ENCODE results near the gene LOX.

The LOX gene

DNA sequence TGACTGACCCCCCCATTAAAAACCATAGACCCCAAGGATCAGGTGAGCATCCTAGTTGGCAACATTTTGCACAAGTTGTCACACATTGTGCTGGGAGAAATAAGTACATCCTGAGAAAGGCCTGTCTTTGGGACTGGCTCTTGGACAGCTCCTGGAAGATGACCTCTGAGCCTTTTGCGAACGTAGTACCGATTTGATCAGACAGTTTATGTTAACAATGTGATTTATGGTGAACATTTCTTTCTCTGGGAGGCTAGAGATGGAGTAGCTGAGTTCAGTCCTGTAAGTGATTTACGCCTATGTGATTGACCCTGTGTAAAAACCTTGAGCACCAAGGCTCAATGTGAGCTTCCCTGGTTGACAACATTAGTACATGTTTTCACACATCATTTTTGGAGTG is 41.7 kb downstream of the LOX start:
- TF ChIP-seq, protein P1, sequence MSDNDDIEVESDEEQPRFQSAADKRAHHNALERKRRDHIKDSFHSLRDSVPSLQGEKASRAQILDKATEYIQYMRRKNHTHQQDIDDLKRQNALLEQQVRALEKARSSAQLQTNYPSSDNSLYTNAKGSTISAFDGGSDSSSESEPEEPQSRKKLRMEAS (IDR thresholded peaks at IDR 0.05): no peak
- TF ChIP-seq RAD21 (IDR thresholded peaks at IDR 0.05; ENCODE audit: low read depth): no peak
- no peak for TF ChIP-seq TCF12 (IDR thresholded peaks at IDR 0.05; ENCODE audit: low read depth)
- no peak for TF ChIP-seq EP300 (IDR thresholded peaks at IDR 0.05; ENCODE audit: borderline replicate concordance)
- TF ChIP-seq, protein P2, sequence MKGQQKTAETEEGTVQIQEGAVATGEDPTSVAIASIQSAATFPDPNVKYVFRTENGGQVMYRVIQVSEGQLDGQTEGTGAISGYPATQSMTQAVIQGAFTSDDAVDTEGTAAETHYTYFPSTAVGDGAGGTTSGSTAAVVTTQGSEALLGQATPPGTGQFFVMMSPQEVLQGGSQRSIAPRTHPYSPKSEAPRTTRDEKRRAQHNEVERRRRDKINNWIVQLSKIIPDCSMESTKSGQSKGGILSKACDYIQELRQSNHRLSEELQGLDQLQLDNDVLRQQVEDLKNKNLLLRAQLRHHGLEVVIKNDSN (IDR thresholded peaks at IDR 0.05): no peak
- TF ChIP-seq YY1 (IDR thresholded peaks at IDR 0.05; ENCODE audit: low read depth): no peak
- TF ChIP-seq TAF1 (IDR thresholded peaks at IDR 0.05; ENCODE audit: low read depth): no peak
- no peak for TF ChIP-seq FOXM1 (IDR thresholded peaks at IDR 0.05; ENCODE audit: borderline replicate concordance, low read depth)
- TF ChIP-seq CEBPB (IDR thresholded peaks at IDR 0.05): no peak
- TF ChIP-seq ZBTB7A (IDR thresholded peaks at IDR 0.05; ENCODE audit: low read depth): no peak
- no peak for TF ChIP-seq EGR1 (IDR thresholded peaks at IDR 0.05)
- no peak for TF ChIP-seq TEAD4 (IDR thresholded peaks at IDR 0.05)
- no peak for TF ChIP-seq CREB1 (IDR thresholded peaks at IDR 0.05; ENCODE audit: low read depth)

DNA sequence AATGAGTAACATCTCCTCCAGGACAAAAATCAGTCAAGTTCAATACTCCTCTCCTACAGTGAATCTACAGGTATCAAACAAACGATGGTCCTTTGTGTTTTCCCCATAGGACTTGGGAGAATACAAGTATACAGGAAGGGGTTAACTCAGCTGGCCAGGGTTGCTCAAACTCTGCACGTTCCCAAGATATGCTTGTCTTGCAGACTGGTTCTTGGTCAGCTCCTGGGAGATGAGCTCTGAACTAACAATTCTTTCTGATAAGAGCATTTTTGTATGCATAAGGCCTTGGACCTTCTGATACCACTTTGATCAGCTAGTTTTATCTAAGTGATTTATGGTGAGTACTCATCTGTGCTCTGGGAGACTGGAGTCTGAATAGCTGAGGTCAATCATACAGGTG is 42.1 kb downstream of the LOX start:
- no peak for TF ChIP-seq TAF1 (IDR thresholded peaks at IDR 0.05; ENCODE audit: low read depth)
- TF ChIP-seq CEBPB (IDR thresholded peaks at IDR 0.05): no peak
- TF ChIP-seq, protein P2 (IDR thresholded peaks at IDR 0.05): no peak
- no peak for TF ChIP-seq NFIC (IDR thresholded peaks at IDR 0.05)
- no peak for TF ChIP-seq RAD21 (IDR thresholded peaks at IDR 0.05; ENCODE audit: low read depth)
- TF ChIP-seq, protein P3, sequence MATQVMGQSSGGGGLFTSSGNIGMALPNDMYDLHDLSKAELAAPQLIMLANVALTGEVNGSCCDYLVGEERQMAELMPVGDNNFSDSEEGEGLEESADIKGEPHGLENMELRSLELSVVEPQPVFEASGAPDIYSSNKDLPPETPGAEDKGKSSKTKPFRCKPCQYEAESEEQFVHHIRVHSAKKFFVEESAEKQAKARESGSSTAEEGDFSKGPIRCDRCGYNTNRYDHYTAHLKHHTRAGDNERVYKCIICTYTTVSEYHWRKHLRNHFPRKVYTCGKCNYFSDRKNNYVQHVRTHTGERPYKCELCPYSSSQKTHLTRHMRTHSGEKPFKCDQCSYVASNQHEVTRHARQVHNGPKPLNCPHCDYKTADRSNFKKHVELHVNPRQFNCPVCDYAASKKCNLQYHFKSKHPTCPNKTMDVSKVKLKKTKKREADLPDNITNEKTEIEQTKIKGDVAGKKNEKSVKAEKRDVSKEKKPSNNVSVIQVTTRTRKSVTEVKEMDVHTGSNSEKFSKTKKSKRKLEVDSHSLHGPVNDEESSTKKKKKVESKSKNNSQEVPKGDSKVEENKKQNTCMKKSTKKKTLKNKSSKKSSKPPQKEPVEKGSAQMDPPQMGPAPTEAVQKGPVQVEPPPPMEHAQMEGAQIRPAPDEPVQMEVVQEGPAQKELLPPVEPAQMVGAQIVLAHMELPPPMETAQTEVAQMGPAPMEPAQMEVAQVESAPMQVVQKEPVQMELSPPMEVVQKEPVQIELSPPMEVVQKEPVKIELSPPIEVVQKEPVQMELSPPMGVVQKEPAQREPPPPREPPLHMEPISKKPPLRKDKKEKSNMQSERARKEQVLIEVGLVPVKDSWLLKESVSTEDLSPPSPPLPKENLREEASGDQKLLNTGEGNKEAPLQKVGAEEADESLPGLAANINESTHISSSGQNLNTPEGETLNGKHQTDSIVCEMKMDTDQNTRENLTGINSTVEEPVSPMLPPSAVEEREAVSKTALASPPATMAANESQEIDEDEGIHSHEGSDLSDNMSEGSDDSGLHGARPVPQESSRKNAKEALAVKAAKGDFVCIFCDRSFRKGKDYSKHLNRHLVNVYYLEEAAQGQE (IDR thresholded peaks at IDR 0.05; ENCODE audit: low read depth): no peak
- TF ChIP-seq, protein P1 (IDR thresholded peaks at IDR 0.05): no peak
- TF ChIP-seq YY1 (IDR thresholded peaks at IDR 0.05; ENCODE audit: low read depth): no peak
- no peak for TF ChIP-seq EP300 (IDR thresholded peaks at IDR 0.05; ENCODE audit: borderline replicate concordance)
- TF ChIP-seq TCF12 (IDR thresholded peaks at IDR 0.05; ENCODE audit: low read depth): no peak
- no peak for TF ChIP-seq FOXM1 (IDR thresholded peaks at IDR 0.05; ENCODE audit: borderline replicate concordance, low read depth)
- TF ChIP-seq TEAD4 (IDR thresholded peaks at IDR 0.05): no peak

DNA sequence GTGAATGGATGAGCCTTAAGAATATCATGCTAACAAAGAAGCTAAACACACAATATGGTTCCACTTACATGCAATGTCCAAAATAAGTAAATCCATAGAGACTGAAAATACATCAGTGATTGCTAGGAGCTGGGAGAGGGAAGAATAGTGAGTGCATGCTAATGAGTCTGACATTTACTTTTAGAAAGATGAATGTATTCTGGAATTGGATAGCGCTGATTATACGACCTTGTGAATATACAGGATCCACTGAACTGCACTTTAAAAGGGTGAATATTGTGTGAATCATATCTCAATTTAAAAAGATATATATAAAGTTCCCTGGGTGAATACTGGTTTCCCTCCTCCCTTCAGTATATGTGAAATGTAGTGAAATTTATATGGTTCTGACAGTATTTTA is 46.2 kb downstream of the LOX start:
- TF ChIP-seq ZBTB7A (IDR thresholded peaks at IDR 0.05; ENCODE audit: low read depth): no peak
- TF ChIP-seq TAF1 (IDR thresholded peaks at IDR 0.05; ENCODE audit: low read depth): no peak
- no peak for TF ChIP-seq NFIC (IDR thresholded peaks at IDR 0.05)
- no peak for TF ChIP-seq EGR1 (IDR thresholded peaks at IDR 0.05)
- TF ChIP-seq, protein P1 (IDR thresholded peaks at IDR 0.05): no peak
- no peak for TF ChIP-seq FOXM1 (IDR thresholded peaks at IDR 0.05; ENCODE audit: borderline replicate concordance, low read depth)
- TF ChIP-seq TEAD4 (IDR thresholded peaks at IDR 0.05): no peak
- TF ChIP-seq, protein P2 (IDR thresholded peaks at IDR 0.05): no peak
- no peak for TF ChIP-seq TCF12 (IDR thresholded peaks at IDR 0.05; ENCODE audit: low read depth)
- TF ChIP-seq EP300 (IDR thresholded peaks at IDR 0.05; ENCODE audit: borderline replicate concordance): no peak
- no peak for TF ChIP-seq CEBPB (IDR thresholded peaks at IDR 0.05)
- no peak for TF ChIP-seq YY1 (IDR thresholded peaks at IDR 0.05; ENCODE audit: low read depth)

DNA sequence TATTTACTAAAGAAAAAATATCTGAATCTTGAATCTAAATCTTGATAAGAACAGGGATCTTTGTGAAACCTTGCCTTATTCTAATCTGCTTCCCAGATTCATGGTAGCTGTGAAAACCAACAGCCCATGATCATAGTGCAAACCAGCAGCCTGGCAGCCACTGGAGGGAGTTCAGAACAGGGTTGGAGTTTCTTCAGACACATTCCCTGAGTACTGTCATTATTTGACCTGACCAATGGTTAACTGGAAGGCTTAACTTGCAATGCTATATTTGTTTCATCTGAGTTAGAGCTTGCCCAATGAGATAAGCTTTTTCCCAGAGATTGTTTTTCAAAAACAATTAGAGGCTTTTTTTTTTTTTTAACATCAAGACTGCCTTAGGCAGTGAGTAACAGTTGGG is 47.8 kb downstream of the LOX start:
- TF ChIP-seq, protein P2 (IDR thresholded peaks at IDR 0.05): no peak
- TF ChIP-seq CREB1 (IDR thresholded peaks at IDR 0.05; ENCODE audit: low read depth): no peak
- TF ChIP-seq EGR1 (IDR thresholded peaks at IDR 0.05): no peak
- no peak for TF ChIP-seq RAD21 (IDR thresholded peaks at IDR 0.05; ENCODE audit: low read depth)
- TF ChIP-seq CEBPB (IDR thresholded peaks at IDR 0.05): no peak
- TF ChIP-seq, protein P1 (IDR thresholded peaks at IDR 0.05): no peak
- TF ChIP-seq TEAD4 (IDR thresholded peaks at IDR 0.05): no peak
- no peak for TF ChIP-seq TAF1 (IDR thresholded peaks at IDR 0.05; ENCODE audit: low read depth)
- no peak for TF ChIP-seq YY1 (IDR thresholded peaks at IDR 0.05; ENCODE audit: low read depth)
- no peak for TF ChIP-seq ZBTB7A (IDR thresholded peaks at IDR 0.05; ENCODE audit: low read depth)
- TF ChIP-seq, protein P3 (IDR thresholded peaks at IDR 0.05; ENCODE audit: low read depth): no peak
- TF ChIP-seq NFIC (IDR thresholded peaks at IDR 0.05): no peak
- no peak for TF ChIP-seq TCF12 (IDR thresholded peaks at IDR 0.05; ENCODE audit: low read depth)
- TF ChIP-seq EP300 (IDR thresholded peaks at IDR 0.05; ENCODE audit: borderline replicate concordance): no peak
- TF ChIP-seq FOXM1 (IDR thresholded peaks at IDR 0.05; ENCODE audit: borderline replicate concordance, low read depth): no peak
